ENCODE measurements around the gene TRAPPC3.
"Not testable (repeated sequence)": the region's sequence is repeated elsewhere in the genome, so short reads cannot be mapped to it uniquely, and the experiment has no call there.

Gene TRAPPC3
- long read RNA-seq, transcript TRAPPC3-204 (5 exons, 1,265 nt), result major isoform, 159 of 190 reads
- long read RNA-seq, transcript TRAPPC3-202 (5 exons, 1,056 nt), result minor isoform, 19 of 190 reads
- long read RNA-seq, partial matches to known transcripts, result 2 of 190 reads
- long read RNA-seq, other reads (novel, unspliced or antisense), result 6 of 190 reads

GRCh38 chr1:36149237-36149972 is at the start of gene TRAPPC3:
Gene TRAPPC3 (minus strand): TSS chr1:36149486. CDS start chr1:36149378, 108 bp downstream.
- H3K27me3 ChIP-seq (ENCODE audit: insufficient read depth, poor library complexity, severe bottlenecking), result no peaks in the 10 kb centered on the region
- TF ChIP-seq POLR2AphosphoS5 (IDR thresholded peaks at IDR 0.05; ENCODE audit: low read depth) (peak; percentile 87), CTCF (IDR thresholded peaks at IDR 0.05; ENCODE audit: insufficient read depth, low read length) (peak; percentile 91), REST (IDR thresholded peaks at IDR 0.05; ENCODE audit: insufficient replicate concordance, low read depth) (no peak), SPI1 (IDR thresholded peaks at IDR 0.05; ENCODE audit: borderline replicate concordance, low read depth) (peak; percentile 56; the same call in 1 of the 2 replicates), GABPA (IDR thresholded peaks at IDR 0.05; ENCODE audit: low read depth) (0 out of 2 replicates have a peak, but pooled peaks have one; percentile 40)
- DNase-seq (ENCODE audit: low read depth in 1 of 2, low spot score in 1 of 2), result peak; percentile 100

GRCh38 chr1:36198641-36199040 is 49.4 kb upstream of the TRAPPC3 start:
- TF ChIP-seq REST (IDR thresholded peaks at IDR 0.05; ENCODE audit: insufficient replicate concordance, low read depth), result no peak
- TF ChIP-seq GABPA (IDR thresholded peaks at IDR 0.05; ENCODE audit: low read depth), result no peak
- TF ChIP-seq CTCF (IDR thresholded peaks at IDR 0.05; ENCODE audit: insufficient read depth, low read length), result no peak
- no peak for TF ChIP-seq SPI1 (IDR thresholded peaks at IDR 0.05; ENCODE audit: borderline replicate concordance, low read depth)
- no peak for TF ChIP-seq POLR2AphosphoS5 (IDR thresholded peaks at IDR 0.05; ENCODE audit: low read depth)
- Histone ChIP-seq H3K27me3 (ENCODE audit: insufficient read depth, poor library complexity, severe bottlenecking) (no peaks in the 10 kb centered on the region), H3K27ac (replicated peaks) (no peak overlapping the region), H3K4me3 (replicated peaks; ENCODE audit: insufficient read depth, low read length) (no peak overlapping the region)
- no peak for DNase-seq (ENCODE audit: low read depth in 1 of 2, low spot score in 1 of 2)

More at GRCh38 chr1:36149237-36149972, at the start of gene TRAPPC3:
- peak within 1 kb of the TSS; percentile 88 for H3K27ac ChIP-seq (replicated peaks)
- H3K4me3 ChIP-seq (replicated peaks; ENCODE audit: insufficient read depth, low read length), result peak within 1 kb of the TSS; percentile 77

- H3K4me3 ChIP-seq (replicated peaks; ENCODE audit: insufficient read depth, low read length); H3K27ac ChIP-seq (replicated peaks); DNase-seq (ENCODE audit: low read depth in 1 of 2, low spot score in 1 of 2): not testable (repeated sequence)
These were observed 47.5 kb upstream of the TRAPPC3 start for GRCh38 chr1:36196805-36197204.

GRCh38 chr1:36187800-36188593 is 38.7 kb upstream of the TRAPPC3 start:
- peak; percentile 72 for TF ChIP-seq CTCF (IDR thresholded peaks at IDR 0.05; ENCODE audit: insufficient read depth, low read length)
- TF ChIP-seq POLR2AphosphoS5 (IDR thresholded peaks at IDR 0.05; ENCODE audit: low read depth), result no peak
- TF ChIP-seq SPI1 (IDR thresholded peaks at IDR 0.05; ENCODE audit: borderline replicate concordance, low read depth), result no peak
- Histone ChIP-seq H3K27ac (replicated peaks) (no peak overlapping the region), H3K4me3 (replicated peaks; ENCODE audit: insufficient read depth, low read length) (no peak overlapping the region), H3K27me3 (ENCODE audit: insufficient read depth, poor library complexity, severe bottlenecking) (no peaks in the 10 kb centered on the region)
- peak; percentile 51 to 83 for DNase-seq (ENCODE audit: low read depth in 1 of 2, low spot score in 1 of 2)

More at GRCh38 chr1:36196805-36197204, 47.5 kb upstream of the TRAPPC3 start:
- not testable (repeated sequence) for H3K27me3 ChIP-seq (ENCODE audit: insufficient read depth, poor library complexity, severe bottlenecking)

Data from HL-60 (cell line).